Sigmoid colon (tissue), 7 donors: ENCODE measurements around the gene BCAT1. TPM values are rescaled to one million over a fixed set of nuclear protein-coding genes. Genes with fewer than 3 reads are reported as not detected.
A peak's percentile ranks its signal among the peaks of the same experiment; 100 is the strongest.

Experiments used
- DNase-seq: peaks from one replicate; pipeline ENCODE4 v3.0.0-alpha.2; 2019
- H3K27ac ChIP-seq, 4 donors: fragments of 200-600 bp; sonication (generic); one replicate each; pipeline ENCODE4 v1.5.1; 2016 to 2019; ENCODE audit warnings: mild to moderate bottlenecking in 1 of 4
- H3K27me3 ChIP-seq, 3 donors: fragments of 200-600 bp; sonication (generic); one replicate each; pipeline ENCODE4 v1.5.1; 2019; ENCODE audit warnings: mild to moderate bottlenecking in 1 of 3
- H3K36me3 ChIP-seq, 4 donors: fragments of 200-600 bp; sonication (generic); one replicate each; pipeline ENCODE4 v1.5.1; 2016 to 2019
- H3K4me1 ChIP-seq, 4 donors: fragments of 200-600 bp; sonication (generic); one replicate each; pipeline ENCODE4 v1.5.1; 2017 to 2019
- H3K4me3 ChIP-seq, 4 donors: fragments of 200-600 bp; sonication (generic); one replicate each; pipeline ENCODE4 v1.5.1; 2017 to 2019; ENCODE audit warnings: mild to moderate bottlenecking in 2 of 4, moderate library complexity in 1 of 4
- H3K9me3 ChIP-seq, 4 donors: fragments of 200-600 bp in 3 of 4; sonication (generic) in 3 of 4; one replicate each; pipeline versions ENCODE4 v1.5.1 to v1.6.1; 2013 to 2019
- EP300 ChIP-seq, 4 donors: sonication (generic); formaldehyde crosslinking; IDR thresholded peaks; one replicate each; pipeline ENCODE4 v1.6.1; 2017; ENCODE audit warnings: antibody characterized with exemption in 4 of 4
- POLR2A ChIP-seq, 2 donors: fragments of 450-650 bp; IDR thresholded peaks; one replicate each; pipeline ENCODE4 v1.6.1; 2016; ENCODE audit warnings: antibody characterized with exemption in 2 of 2, mild to moderate bottlenecking in 2 of 2, moderate library complexity in 2 of 2
- POLR2AphosphoS5 ChIP-seq, 4 donors: sonication (generic); formaldehyde crosslinking; IDR thresholded peaks; one replicate each; pipeline ENCODE4 v1.6.1; 2017; ENCODE audit warnings: antibody characterized with exemption in 4 of 4
- WGBS, 2 donors: extraction: QIAGEN DNeasy Blood & Tissue Kit; methylation state at CpG; one replicate each; pipeline ENCODE4 v1.1.7; 2013; 5-methylcytosine and 5-hydroxymethylcytosine counted together
- intact Hi-C: fragments of 100-400 bp; cut with DNase I; formaldehyde crosslinking; loops from one replicate; pipeline ENCODE4 v1.15.1; 2023
- polyA plus RNA-seq, 3 donors: library from polyadenylated mRNA; stranded (reverse); fragments of 200-250 nt; gene quantifications; one replicate each; pipeline ENCODE4 v1.2.3, GENCODE V29; 2013
- total RNA-seq, 4 donors: library from RNA; depleted of rRNA; stranded (reverse); fragments of >200 nt; gene quantifications; one replicate each; pipeline ENCODE4 v1.1.0, GENCODE V29; 2016
- TF ChIP-seq, protein P1 (sequence below), 4 experiments: fragments of 450-650 bp in 3 of 4; fragments of 200-600 bp in 1 of 4; IDR thresholded peaks; one replicate each; pipeline ENCODE4 v1.5.1; 2016 to 2019; ENCODE audit warnings: antibody characterized with exemption in 4 of 4, mild to moderate bottlenecking in 3 of 4, moderate library complexity in 2 of 4
- donor health status: healthy with polysubstance abuse.
- donor health status: Bipolar disorder and iron deficiency.
- donor health status: healthy.

Gene BCAT1
- total and polyA plus RNA-seq, 7 donors = 2.1 to 20.3 (median 12.0) TPM

DNA sequence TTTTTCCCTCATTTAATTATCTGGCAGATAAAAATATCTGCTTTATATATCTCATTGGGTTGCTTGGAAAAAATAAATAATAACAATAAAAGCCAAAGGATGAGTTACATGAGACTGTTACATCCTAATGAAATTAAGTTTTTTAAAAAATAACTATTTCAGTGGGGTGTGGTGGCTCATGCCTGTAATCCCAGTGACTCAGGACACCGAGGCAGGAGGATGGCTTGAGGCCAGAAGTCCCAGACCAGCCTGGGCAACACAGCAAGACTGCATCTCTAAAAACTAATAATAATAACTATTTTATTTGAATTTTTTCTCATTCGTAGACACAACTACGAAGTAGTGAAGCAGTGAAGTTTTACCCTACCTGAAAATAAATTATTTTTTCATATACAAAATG is 103.3 kb downstream of the BCAT1 start:
- intact Hi-C loops = no loop called here
- H3K27ac ChIP-seq = no peak overlapping the region
- no peaks in the 10 kb centered on the region for H3K9me3 ChIP-seq
- H3K36me3 ChIP-seq = no peaks in the 10 kb centered on the region
- 75 to 92% methylated on average over 3 of the region's 3 CpGs for WGBS, 2 donors
- DNase-seq = no peak
- H3K4me3 ChIP-seq = no peak overlapping the region
- no peaks in the 10 kb centered on the region for H3K27me3 ChIP-seq
- peaks cover 0 to 4% (median 0%) of the 10 kb centered on the region in 4 donors for H3K4me1 ChIP-seq
- TF ChIP-seq, protein P1, sequence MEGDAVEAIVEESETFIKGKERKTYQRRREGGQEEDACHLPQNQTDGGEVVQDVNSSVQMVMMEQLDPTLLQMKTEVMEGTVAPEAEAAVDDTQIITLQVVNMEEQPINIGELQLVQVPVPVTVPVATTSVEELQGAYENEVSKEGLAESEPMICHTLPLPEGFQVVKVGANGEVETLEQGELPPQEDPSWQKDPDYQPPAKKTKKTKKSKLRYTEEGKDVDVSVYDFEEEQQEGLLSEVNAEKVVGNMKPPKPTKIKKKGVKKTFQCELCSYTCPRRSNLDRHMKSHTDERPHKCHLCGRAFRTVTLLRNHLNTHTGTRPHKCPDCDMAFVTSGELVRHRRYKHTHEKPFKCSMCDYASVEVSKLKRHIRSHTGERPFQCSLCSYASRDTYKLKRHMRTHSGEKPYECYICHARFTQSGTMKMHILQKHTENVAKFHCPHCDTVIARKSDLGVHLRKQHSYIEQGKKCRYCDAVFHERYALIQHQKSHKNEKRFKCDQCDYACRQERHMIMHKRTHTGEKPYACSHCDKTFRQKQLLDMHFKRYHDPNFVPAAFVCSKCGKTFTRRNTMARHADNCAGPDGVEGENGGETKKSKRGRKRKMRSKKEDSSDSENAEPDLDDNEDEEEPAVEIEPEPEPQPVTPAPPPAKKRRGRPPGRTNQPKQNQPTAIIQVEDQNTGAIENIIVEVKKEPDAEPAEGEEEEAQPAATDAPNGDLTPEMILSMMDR (IDR thresholded peaks at IDR 0.05) = no peak
- TF ChIP-seq POLR2A (IDR thresholded peaks at IDR 0.05) = no peak
- no peak for TF ChIP-seq POLR2AphosphoS5 (IDR thresholded peaks at IDR 0.05)
- TF ChIP-seq EP300 (IDR thresholded peaks at IDR 0.05) = no peak

DNA sequence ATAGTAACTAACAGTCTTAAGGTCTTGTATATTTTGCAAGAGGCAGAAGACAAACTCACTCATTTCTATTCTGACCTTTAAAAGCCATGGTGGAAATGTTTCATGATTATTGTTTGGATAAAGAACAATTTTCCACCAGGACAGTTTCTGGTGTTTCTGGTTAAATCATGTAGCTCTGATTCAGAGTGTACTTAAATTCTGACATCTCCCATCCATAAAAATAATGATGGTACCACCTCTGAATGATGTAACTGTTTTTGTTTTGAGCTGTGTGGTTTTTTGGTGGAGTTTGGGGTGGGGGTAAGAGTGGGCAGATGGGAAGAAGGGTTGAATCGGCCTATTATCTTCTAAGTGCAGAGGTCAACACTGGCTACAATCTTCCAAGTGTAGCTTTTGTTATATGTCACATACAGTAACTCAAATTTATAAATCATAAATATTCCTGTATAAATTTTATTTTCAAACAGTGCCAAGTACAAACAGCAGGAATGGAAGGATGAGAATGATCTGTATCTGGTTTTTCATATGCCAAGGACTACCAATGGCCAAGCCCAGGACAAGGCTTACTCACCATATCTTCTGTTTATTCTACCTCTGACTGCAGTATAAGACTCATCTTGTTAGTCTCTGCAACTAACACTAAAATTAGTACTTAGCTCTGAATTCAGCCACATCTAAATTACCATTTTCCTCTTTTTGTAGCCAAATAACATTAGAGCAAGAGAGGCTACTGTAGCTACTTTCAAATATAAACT is 108.7 kb downstream of the BCAT1 start:
- intact Hi-C loops = no loop called here
- Histone ChIP-seq H3K9me3 (no peaks in the 10 kb centered on the region), H3K4me1 (peaks cover 0 to 31% (median 13%) of the 10 kb centered on the region in 4 donors), H3K27me3 (no peaks in the 10 kb centered on the region), H3K36me3 (no peaks in the 10 kb centered on the region), H3K27ac (peak overlapping the region in 3 of 4 donors; percentile 17 to 58 (median 53)), H3K4me3 (no peak overlapping the region)
- DNase-seq = no peak
- 37 to 57% methylated on average over 1 of the region's 1 CpG for WGBS, 2 donors
- TF ChIP-seq, protein P1 (IDR thresholded peaks at IDR 0.05) = no peak
- no peak for TF ChIP-seq POLR2A (IDR thresholded peaks at IDR 0.05)
- TF ChIP-seq POLR2AphosphoS5 (IDR thresholded peaks at IDR 0.05) = no peak
- no peak for TF ChIP-seq EP300 (IDR thresholded peaks at IDR 0.05)

DNA sequence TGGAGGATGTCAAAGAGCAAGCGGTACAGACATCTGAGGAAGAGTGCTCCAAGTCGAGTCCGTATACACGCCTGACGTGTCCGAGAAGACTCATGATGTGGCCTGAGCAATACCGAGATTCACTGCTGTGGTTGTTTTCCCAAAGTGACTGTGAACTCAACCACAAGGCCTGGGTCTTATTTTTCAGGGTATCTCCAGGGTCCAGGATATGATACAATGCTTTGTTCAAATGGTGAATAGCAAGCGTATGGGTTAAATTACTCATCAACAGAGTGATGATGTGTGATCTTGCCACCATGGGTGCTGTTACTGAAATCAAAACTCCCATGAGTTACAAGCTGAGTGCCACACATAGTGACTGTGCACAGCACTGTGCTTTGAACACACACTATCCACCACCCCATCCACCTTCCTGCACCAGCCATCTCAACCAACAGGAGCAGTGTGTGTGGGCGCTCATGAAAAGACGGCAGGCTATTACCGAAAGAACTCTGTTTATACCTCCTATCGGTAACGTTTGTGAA is 109.6 kb downstream of the BCAT1 start:
- 76 to 84% methylated on average over 13 of the region's 13 CpGs for WGBS, 2 donors

DNA sequence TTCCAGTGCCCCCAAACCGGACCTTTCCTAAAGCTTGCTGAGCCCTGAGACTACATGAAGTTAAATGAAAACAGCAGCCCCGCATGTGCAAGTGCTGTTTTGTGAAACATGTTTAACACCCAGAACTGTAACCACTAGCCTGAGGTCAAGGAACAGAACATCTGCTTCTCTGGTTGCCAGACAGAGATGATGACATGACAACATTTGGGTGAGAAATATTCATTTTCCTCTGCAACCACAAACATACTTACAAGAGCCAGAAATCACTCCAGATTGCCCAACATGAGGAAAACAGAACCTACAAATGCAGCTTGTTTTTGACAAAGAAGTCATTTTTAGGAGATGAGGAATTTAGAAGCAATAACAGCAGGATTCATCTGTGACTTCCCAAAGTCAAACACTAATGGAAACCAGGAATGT is 110.4 kb downstream of the BCAT1 start:
- Histone ChIP-seq H3K27ac (peak overlapping the region; percentile 17 to 58 (median 51)), H3K27me3 (no peaks in the 10 kb centered on the region), H3K4me3 (no peak overlapping the region), H3K4me1 (peaks cover 0 to 31% (median 13%) of the 10 kb centered on the region in 4 donors), H3K9me3 (no peaks in the 10 kb centered on the region), H3K36me3 (no peaks in the 10 kb centered on the region)
- intact Hi-C loops = no loop called here
- 38 to 54% methylated on average over 2 of the region's 2 CpGs for WGBS, 2 donors
- TF ChIP-seq POLR2A (IDR thresholded peaks at IDR 0.05) = no peak
- peak in 1 of 4 donors; percentile 46 for TF ChIP-seq EP300 (IDR thresholded peaks at IDR 0.05)
- TF ChIP-seq POLR2AphosphoS5 (IDR thresholded peaks at IDR 0.05) = peak; percentile 58 to 79 (median 71)
- TF ChIP-seq, protein P1 (IDR thresholded peaks at IDR 0.05) = no peak
- peak; percentile 76 for DNase-seq

More for the DNA sequence above, 109.6 kb downstream of the BCAT1 start:
- Histone ChIP-seq H3K9me3 (no peaks in the 10 kb centered on the region), H3K27ac (peak overlapping the region; percentile 17 to 58 (median 51)), H3K36me3 (no peaks in the 10 kb centered on the region), H3K4me3 (no peak overlapping the region), H3K27me3 (no peaks in the 10 kb centered on the region), H3K4me1 (peaks cover 0 to 31% (median 13%) of the 10 kb centered on the region in 4 donors)
- TF ChIP-seq POLR2AphosphoS5 (IDR thresholded peaks at IDR 0.05) = no peak
- TF ChIP-seq, protein P1 (IDR thresholded peaks at IDR 0.05) = no peak
- no peak for TF ChIP-seq EP300 (IDR thresholded peaks at IDR 0.05)
- no peak for TF ChIP-seq POLR2A (IDR thresholded peaks at IDR 0.05)
- intact Hi-C loops = no loop called here
- DNase-seq = no peak
